K562 (cell line): ENCODE measurements around the gene REEP2. TPM values are rescaled to one million over a fixed set of nuclear protein-coding genes. Genes with fewer than 3 reads are reported as not detected.
A peak's percentile ranks its signal among the peaks of the same experiment; 100 is the strongest.

ENCODE experiments used
- ATAC-seq: fragments of 200-7000 bp; cut with Tn5 transposase; 3 replicates; pipeline ENCODE4 v1.9.1; 2020; ENCODE audit warnings: moderate library complexity
- BruUV-seq: library from RNA; stranded (reverse); fragments of 400-500 nt; replicated peaks from 2 replicates; lab custom pipeline; 2021; lab: Mats Ljungman, UMichigan
- CTCF ChIA-PET: fragments of 300-600 bp; formaldehyde crosslinking; extraction: SDS; loops from one replicate; lab custom pipeline; 2021; ENCODE audit warnings: low intra/inter-chr PET ratio; lab: Yijun Ruan, JAX
- POLR2A ChIA-PET: fragments of 300-600, 350-650 bp; sonication (Branson Sonifier 250); formaldehyde crosslinking; extraction: SDS; loops from one replicate; lab custom pipeline; 2021; ENCODE audit warnings: antibody characterized with exemption, inconsistent platforms; lab: Yijun Ruan, JAX
- DNase-seq, 4 experiments: peaks; one replicate each; pipeline versions ENCODE4 v3.0.0 to v3.0.0-alpha.2; 2011 to 2018; ENCODE audit warnings: low spot score in 3 of 4, mixed read lengths in 3 of 4; ENCODE audit errors: extremely low read depth in 1 of 4
- FAIRE-seq: peaks from 2 replicates; lab custom pipeline; 2011; peaks lifted over from hg19 to GRCh38; lab: Jason Lieb, UNC
- H2AFZ ChIP-seq: 2 replicates; pipeline ENCODE4 v1.6.0; 2011; ENCODE audit warnings: low read depth, low read length, control low read depth, inconsistent platforms
- H3K27ac ChIP-seq: fragments of 200-600 bp; 3 replicates; pipeline ENCODE4 v1.8.0; 2011; ENCODE audit warnings: low read depth, mild to moderate bottlenecking, control low read depth, inconsistent platforms, low read length, moderate library complexity, mixed read lengths; ENCODE audit errors: extremely low read depth
- H3K27me3 ChIP-seq, 2 experiments: fragments of 300-600 bp in 1 of 2; 2 replicates in 1 of 2; 3 replicates in 1 of 2; pipeline versions ENCODE4 v1.6.0 to v1.8.0; 2011; ENCODE audit warnings: inconsistent platforms in 2 of 2, low read length in 2 of 2, mild to moderate bottlenecking in 1 of 2, mixed read lengths in 1 of 2, moderate library complexity in 1 of 2; ENCODE audit not compliant: control insufficient read depth in 2 of 2, insufficient read depth in 2 of 2
- H3K36me3 ChIP-seq: fragments of 300-600 bp; 3 replicates; pipeline ENCODE4 v1.8.0; 2011; ENCODE audit warnings: mild to moderate bottlenecking, low read length, inconsistent platforms; ENCODE audit not compliant: control insufficient read depth, insufficient read depth
- H3K4me1 ChIP-seq, 2 experiments: fragments of 200-600 bp in 1 of 2; replicated peaks in 1 of 2; 2 replicates in 1 of 2; 3 replicates in 1 of 2; pipeline versions ENCODE4 v1.5.1 to v1.8.0; 2011; ENCODE audit warnings: inconsistent platforms in 2 of 2, low read length in 2 of 2, mild to moderate bottlenecking in 1 of 2, mixed read lengths in 1 of 2, moderate library complexity in 1 of 2; ENCODE audit not compliant: control insufficient read depth in 2 of 2, insufficient read depth in 2 of 2
- H3K4me2 ChIP-seq: 2 replicates; pipeline ENCODE4 v1.6.1; 2011; ENCODE audit warnings: low read length, control low read depth, inconsistent platforms, mixed read lengths; ENCODE audit not compliant: insufficient read depth
- H3K4me3 ChIP-seq: fragments of 200-600 bp; sonication (generic), shearing (Covaris generic); 2 replicates; pipeline ENCODE4 v1.5.1; 2016; ENCODE audit warnings: control low read depth, inconsistent platforms
- H3K79me2 ChIP-seq: fragments of 200-600 bp; 3 replicates; pipeline ENCODE4 v1.8.0; 2011; ENCODE audit warnings: low read length, inconsistent platforms; ENCODE audit not compliant: control insufficient read depth, insufficient read depth
- H3K9ac ChIP-seq, 2 experiments: 2 replicates each; pipeline versions ENCODE4 v1.6.0 to v1.6.1; 2011; ENCODE audit warnings: low read depth in 2 of 2, low read length in 2 of 2, control low read depth in 1 of 2, inconsistent platforms in 1 of 2, mild to moderate bottlenecking in 1 of 2, mixed read lengths in 1 of 2; ENCODE audit not compliant: insufficient read depth in 1 of 2
- H3K9me1 ChIP-seq: one replicate; pipeline ENCODE4 v1.6.0; 2011; ENCODE audit warnings: inconsistent platforms, mild to moderate bottlenecking, low read length, moderate library complexity; ENCODE audit not compliant: control insufficient read depth, insufficient read depth
- H3K9me3 ChIP-seq: replicated peaks from 2 replicates; pipeline ENCODE4 v1.5.1; 2011; ENCODE audit warnings: low read depth, low read length, inconsistent platforms; ENCODE audit not compliant: control insufficient read depth, insufficient read depth
- H4K20me1 ChIP-seq: replicated peaks from 2 replicates; pipeline ENCODE4 v1.6.1; 2011; ENCODE audit warnings: low read length, inconsistent platforms, mixed read lengths; ENCODE audit not compliant: control insufficient read depth, insufficient read depth
- L3MBTL2 ChIP-seq: fragments of 450-650 bp; IDR thresholded peaks from 2 replicates; pipeline ENCODE4 v1.6.1; 2016; ENCODE audit warnings: mild to moderate bottlenecking, moderate library complexity
- REST ChIP-seq, 2 experiments: fragments of 450-650 bp; formaldehyde crosslinking in 1 of 2; IDR thresholded peaks; 2 replicates each; pipeline versions ENCODE4 v1.4.0 to v1.6.1; 2014 to 2020; ENCODE audit warnings: mild to moderate bottlenecking in 2 of 2, borderline replicate concordance in 1 of 2, low read depth in 1 of 2
- SMAD4 ChIP-seq: fragments of 250-450 bp; sonication (Bioruptor Pico); conservative IDR thresholded peaks from 2 replicates; pipeline ENCODE4 v1.8.0; 2021; ENCODE audit warnings: inconsistent platforms, mild to moderate bottlenecking, moderate library complexity
- ZNF445 ChIP-seq: fragments of 250-450 bp; sonication (Bioruptor Pico); IDR thresholded peaks from 2 replicates; pipeline ENCODE4 v1.4.0; 2020; ENCODE audit warnings: low read depth, mild to moderate bottlenecking, moderate library complexity
- WGBS: fragments of 100-300 bp; shearing (Covaris generic); methylation state at CpG from one replicate; pipeline ENCODE4 v1.1.6; 2016; ENCODE audit warnings: low coverage, mixed read lengths; ENCODE audit not compliant: insufficient coverage; ENCODE audit errors: missing lambda C conversion rate; 5-methylcytosine and 5-hydroxymethylcytosine counted together
- in situ Hi-C: fragments of 300-500 bp; cut with MboI; formaldehyde crosslinking; loops from 4 replicates; pipeline ENCODE4 v1.15.0; 2018; ENCODE audit warnings: inconsistent platforms, mixed read lengths
- intact Hi-C: fragments of 100-400 bp; cut with micrococcal nuclease; formaldehyde crosslinking; loops from 2 replicates; pipeline ENCODE4 v1.14.2; 2022
- polyA plus RNA-seq, 8 experiments: library from polyadenylated mRNA; depleted of rRNA in 4 of 8; stranded (reverse) in 5 of 8; unstranded in 3 of 8; fragments of >200 nt; fragmentation: Nextera tagmentation in 2 of 8; fragmentation: Illumina TruSeq in 1 of 8; extraction: Ambion mirVana in 2 of 8; extraction: Trizol in 1 of 8; gene quantifications; 2 replicates each; pipeline versions ENCODE4 v1.2.1 to v1.2.3, GENCODE V29; 2011 to 2014; ENCODE audit warnings: inconsistent platforms in 1 of 8, missing spikeins in 1 of 8
- total RNA-seq, 7 experiments: library from RNA; depleted of rRNA in 6 of 7; stranded (reverse); fragments of >200 nt in 6 of 7; fragmentation: Illumina TruSeq in 2 of 7; extraction: Trizol in 2 of 7; gene quantifications; 2 replicates each; pipeline versions ENCODE4 v1.2.1 to v1.2.3, GENCODE V29; 2011 to 2021; ENCODE audit warnings: low replicate concordance in 1 of 7
- TF ChIP-seq, protein P1 (sequence below): sonication (generic); formaldehyde crosslinking; IDR thresholded peaks from 2 replicates; pipeline ENCODE4 v1.8.0; 2023; ENCODE audit warnings: mild to moderate bottlenecking, missing genetic modification reagents

The REEP2 gene
- total and polyA plus RNA-seq, 9 of the 15 experiments (the other 6 are each of a cell fraction or from before 2014, with no cell fraction given): 0.03 to 1.1 (median 0.12) TPM; not detected in 1

GRCh38 chr5:138459311-138459933 is 20.6 kb downstream of the REEP2 start:
- FAIRE-seq (no peak), DNase-seq (no peak), ATAC-seq (no peak)
- H2AFZ ChIP-seq: peak overlapping the region; percentile 49
- in situ Hi-C loops (no loop called here), intact Hi-C loops (loop anchor here (10.0 kb wide), 1 partner anchor 175 kb away; no protein-coding TSS in a partner anchor)
- ChIA-PET POLR2A (interaction anchor here (0.6 to 2.2 kb wide), 3 partner anchors 28 to 84 kb away, joined by 3 to 9 read pairs (median 3); partner anchors contain the start of gene ETF1), CTCF (interaction anchor here (0.6 kb wide), 1 partner anchor 1063 kb away, joined by 3 read pairs; no protein-coding TSS in a partner anchor)
- no peak overlapping the region; the same call in 1 of the 2 replicates for H3K4me2 ChIP-seq
- 62% methylated on average over 10 of the region's 11 CpGs for WGBS
- H3K36me3 ChIP-seq: no peaks in the 10 kb centered on the region
- no peaks in the 10 kb centered on the region for H4K20me1 ChIP-seq
- no peak overlapping the region for H3K27ac ChIP-seq
- BruUV-seq: no TSS peak
- no peak overlapping the region for H3K4me3 ChIP-seq
- H3K9me1 ChIP-seq: no peaks in the 10 kb centered on the region
- H3K9me3 ChIP-seq: no peaks in the 10 kb centered on the region
- H3K4me1 ChIP-seq: peaks cover 21 to 38% of the 10 kb centered on the region in 2 experiments
- no peaks in the 10 kb centered on the region for H3K79me2 ChIP-seq
- H3K9ac ChIP-seq: peak overlapping the region in 1 of 2 experiments; percentile 78; a peak in 2 of 4 replicates
- H3K27me3 ChIP-seq: no peaks in the 10 kb centered on the region
- TF ChIP-seq ZNF445 (CRISPR knock-in tag) (0 out of 2 replicates have a peak, but pooled peaks have one; percentile 26), SMAD4 (CRISPR knock-in tag) (0 out of 2 replicates have a peak, but pooled peaks have one; percentile 39), REST (IDR thresholded peaks at IDR 0.05; ENCODE audit: borderline replicate concordance) (no peak), REST (CRISPR knock-in tag; IDR thresholded peaks at IDR 0.05; ENCODE audit: low read depth) (peak; percentile 53; the same call in 1 of the 2 replicates), L3MBTL2 (peak; percentile 48)
- TF ChIP-seq, protein P1, sequence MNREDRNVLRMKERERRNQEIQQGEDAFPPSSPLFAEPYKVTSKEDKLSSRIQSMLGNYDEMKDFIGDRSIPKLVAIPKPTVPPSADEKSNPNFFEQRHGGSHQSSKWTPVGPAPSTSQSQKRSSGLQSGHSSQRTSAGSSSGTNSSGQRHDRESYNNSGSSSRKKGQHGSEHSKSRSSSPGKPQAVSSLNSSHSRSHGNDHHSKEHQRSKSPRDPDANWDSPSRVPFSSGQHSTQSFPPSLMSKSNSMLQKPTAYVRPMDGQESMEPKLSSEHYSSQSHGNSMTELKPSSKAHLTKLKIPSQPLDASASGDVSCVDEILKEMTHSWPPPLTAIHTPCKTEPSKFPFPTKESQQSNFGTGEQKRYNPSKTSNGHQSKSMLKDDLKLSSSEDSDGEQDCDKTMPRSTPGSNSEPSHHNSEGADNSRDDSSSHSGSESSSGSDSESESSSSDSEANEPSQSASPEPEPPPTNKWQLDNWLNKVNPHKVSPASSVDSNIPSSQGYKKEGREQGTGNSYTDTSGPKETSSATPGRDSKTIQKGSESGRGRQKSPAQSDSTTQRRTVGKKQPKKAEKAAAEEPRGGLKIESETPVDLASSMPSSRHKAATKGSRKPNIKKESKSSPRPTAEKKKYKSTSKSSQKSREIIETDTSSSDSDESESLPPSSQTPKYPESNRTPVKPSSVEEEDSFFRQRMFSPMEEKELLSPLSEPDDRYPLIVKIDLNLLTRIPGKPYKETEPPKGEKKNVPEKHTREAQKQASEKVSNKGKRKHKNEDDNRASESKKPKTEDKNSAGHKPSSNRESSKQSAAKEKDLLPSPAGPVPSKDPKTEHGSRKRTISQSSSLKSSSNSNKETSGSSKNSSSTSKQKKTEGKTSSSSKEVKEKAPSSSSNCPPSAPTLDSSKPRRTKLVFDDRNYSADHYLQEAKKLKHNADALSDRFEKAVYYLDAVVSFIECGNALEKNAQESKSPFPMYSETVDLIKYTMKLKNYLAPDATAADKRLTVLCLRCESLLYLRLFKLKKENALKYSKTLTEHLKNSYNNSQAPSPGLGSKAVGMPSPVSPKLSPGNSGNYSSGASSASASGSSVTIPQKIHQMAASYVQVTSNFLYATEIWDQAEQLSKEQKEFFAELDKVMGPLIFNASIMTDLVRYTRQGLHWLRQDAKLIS (CRISPR knock-in tag): no peak
